Vagina (tissue), 2 donors: Measurements from ENCODE around the gene MRC2.

Source experiments
- CTCF ChIP-seq, 3 experiments: fragments of 450-650 bp in 2 of 3; fragments of 200-600 bp in 1 of 3; sonication (generic) in 1 of 3; IDR thresholded peaks; one replicate each; pipeline ENCODE4 v1.5.1; 2017 to 2019; ENCODE audit warnings: antibody characterized with exemption in 3 of 3, mild to moderate bottlenecking in 2 of 3, moderate library complexity in 2 of 3
- POLR2A ChIP-seq, 2 donors: fragments of 450-650 bp; IDR thresholded peaks; one replicate each; pipeline ENCODE4 v1.6.1; 2017; ENCODE audit warnings: antibody characterized with exemption in 2 of 2, mild to moderate bottlenecking in 2 of 2, moderate library complexity in 2 of 2

GRCh38 chr17:62741290-62741689 is 113.8 kb downstream of the MRC2 start:
- no peak for TF ChIP-seq CTCF (IDR thresholded peaks at IDR 0.05)
- TF ChIP-seq POLR2A (IDR thresholded peaks at IDR 0.05): no peak
